DMS79 (cell line): ENCODE measurements around the gene GFPT1.
"Not testable (repeated sequence)": the region's sequence is repeated elsewhere in the genome, so short reads cannot be mapped to it uniquely, and the experiment has no call there.

Source experiments
- DNase-seq: peaks from one replicate; lab custom pipeline; 2025; lab: John Stamatoyannopoulos, UW

GFPT1 gene

DNA sequence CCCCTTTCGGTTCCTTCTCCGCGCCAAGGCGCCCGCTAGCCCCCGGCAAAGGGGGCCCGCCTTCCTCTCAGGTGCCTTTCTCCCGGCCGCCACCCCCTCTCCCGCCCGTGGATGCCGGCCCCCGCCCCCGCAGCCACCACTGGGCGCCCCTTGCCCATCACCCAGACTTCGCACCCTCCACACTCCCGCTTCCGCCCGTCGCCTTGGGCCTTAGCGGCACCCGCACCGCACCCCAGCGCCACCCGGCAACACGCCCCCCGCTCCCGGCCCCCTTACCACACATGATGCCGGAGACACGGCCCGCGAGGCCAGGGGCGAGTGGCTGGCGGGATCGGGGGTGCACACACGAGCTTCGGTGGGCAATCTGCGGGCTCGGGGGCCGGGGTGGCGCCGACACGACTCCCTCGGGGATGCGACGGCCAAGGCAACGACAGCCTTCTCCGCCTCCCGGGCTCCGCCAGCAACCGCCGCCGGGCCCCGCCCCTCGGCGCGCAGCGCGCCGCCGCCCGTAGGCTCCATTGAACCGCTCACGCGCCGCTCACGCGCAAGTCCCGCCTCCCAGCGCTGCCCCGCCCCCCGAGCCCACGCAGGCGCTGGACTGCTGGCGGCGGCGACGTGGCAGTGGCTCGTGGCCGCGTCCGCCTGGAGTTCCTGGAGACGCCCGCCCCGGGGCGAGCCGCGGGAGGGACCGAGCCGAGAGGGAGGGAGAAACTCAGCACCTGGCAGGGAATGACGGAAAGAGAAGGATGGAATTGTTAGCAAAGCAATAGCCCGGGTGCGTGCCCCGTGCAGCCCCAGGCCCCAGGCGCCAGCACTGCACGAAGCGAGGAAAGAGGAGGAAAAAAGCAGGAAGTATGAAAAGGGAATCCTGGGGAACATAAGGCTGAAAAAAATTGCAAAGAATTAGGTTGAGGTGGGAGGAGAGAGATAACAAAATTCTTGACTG, at the start of gene GFPT1:
Gene GFPT1 (minus strand): TSS at position 439 of the 946 bp plus-strand sequence. CDS start 156 bp downstream, at position 283.
- peak; percentile 79 for DNase-seq

DNA sequence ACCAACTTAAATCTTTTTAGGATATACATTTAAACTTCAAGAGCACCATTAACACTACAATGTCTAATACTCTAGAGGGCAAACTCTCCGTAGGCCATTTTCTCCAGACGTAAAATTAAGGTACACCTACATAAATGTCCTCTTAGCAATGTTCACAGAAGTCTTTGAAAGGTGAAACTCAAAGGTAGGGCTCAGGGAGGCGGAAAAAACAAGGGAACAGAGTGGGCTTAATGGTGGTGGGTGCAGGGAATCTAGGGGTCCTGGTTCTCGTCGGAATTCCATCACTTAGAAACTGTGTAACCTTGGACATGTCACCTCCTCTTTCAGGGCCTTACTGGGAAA, 49.5 kb upstream of the GFPT1 start:
- no peak for DNase-seq

DNA sequence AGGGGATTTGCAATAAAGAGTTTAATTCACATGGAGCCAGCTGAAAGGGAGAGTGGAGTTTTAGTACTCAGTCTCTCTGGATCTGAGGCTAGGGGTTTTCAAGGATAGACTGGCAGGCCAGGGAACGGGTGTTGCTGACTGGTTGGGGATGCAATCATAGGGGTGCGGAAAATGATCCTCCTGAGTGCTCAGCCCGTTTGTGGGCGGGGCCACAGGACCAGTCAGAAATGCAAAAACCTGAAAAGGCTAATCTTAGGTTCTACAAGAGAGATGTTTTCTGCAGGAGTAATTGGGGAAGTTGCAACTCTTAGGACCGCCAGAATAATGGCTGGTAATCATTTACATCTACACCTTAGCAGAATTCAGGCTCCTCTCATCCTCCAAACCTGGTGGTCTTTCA, 47.7 kb upstream of the GFPT1 start:
- no peak for DNase-seq

DNA sequence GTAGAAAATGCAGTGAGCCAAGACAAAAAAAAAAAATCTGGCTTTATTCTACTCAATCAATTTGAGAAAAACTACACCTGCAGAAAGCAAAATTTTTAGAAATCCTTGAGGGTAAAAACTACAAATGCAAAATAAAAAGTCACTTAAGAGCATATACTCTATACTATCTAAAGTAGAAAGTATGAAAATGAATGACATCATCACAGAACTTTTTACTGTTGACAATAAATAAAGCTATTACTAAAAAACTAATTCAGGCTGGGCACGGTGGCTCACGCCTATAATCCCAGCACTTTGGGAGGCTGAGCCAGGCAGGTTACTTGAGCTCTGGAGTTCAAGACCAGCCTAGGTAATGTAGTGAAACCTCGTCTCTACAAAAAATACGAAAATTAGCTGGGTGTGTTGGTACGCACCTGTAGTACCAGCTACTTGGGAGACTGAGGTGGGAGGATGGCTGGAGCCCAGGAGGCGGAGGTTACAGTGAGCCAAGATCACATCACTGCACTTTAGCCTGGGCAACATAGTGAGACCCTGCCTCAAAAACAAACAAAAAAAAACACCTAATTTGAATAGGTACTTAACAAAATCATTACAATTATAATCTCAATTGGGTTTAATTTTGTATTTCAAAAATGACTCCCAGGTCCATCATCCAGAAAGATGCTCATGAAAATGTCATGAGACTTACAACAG, 42.6 kb upstream of the GFPT1 start:
- no peak for DNase-seq

DNA sequence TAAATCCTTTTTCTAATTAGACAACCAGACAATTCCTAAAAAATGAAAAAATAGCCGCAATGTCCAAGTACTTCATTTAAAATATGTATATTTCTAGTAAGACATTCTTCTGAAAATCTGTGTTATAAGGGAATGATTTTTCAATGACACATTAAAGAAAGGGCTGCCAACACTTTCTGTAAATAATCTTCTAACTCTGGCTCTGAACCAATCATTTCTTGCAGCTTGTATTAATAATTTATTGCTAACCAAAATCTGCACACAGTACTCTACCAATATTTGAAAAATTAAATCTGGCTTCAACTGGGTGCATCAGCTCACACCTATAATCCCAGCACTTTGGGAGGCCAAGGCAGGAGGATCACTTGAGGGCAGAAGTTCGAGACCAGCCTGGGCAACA, 42.0 kb upstream of the GFPT1 start:
- DNase-seq, result no peak

DNA sequence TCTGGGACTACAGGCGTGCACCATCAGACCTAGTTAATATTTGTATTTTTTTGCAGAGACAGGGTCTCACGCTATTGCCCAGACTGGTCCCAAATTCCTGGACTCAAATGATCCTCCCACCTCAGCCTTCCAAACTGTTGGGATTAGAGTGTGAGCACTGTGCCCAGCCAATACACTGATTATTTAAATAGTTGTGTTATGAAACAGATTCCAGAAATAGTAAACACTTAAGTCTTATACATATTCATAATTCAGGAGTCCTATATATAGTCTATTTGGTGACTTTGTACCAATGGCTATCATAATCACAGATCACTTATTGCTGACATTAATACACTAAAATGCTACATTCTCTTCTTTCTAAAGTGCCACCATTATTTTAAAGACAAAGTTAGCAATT, 37.4 kb upstream of the GFPT1 start:
- DNase-seq, result no peak

DNA sequence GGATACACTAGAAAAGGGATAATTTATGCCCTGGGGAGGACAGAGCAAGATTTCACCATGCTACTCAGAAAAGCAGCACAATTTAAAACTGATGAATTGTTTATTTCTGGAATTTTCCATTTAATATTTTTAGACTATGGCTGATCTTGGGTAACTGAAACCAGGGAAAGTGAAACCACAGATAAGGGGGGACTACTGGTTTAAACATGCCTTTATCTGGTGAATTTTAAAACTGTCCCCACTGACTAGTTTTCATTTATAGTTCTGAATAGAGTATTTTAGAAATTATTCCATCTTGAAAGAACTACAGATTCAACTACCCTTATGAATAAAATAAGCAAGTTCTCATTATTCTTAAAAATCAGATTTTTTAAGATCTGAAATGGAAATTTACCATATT, 35.2 kb upstream of the GFPT1 start:
- no peak for DNase-seq

DNA sequence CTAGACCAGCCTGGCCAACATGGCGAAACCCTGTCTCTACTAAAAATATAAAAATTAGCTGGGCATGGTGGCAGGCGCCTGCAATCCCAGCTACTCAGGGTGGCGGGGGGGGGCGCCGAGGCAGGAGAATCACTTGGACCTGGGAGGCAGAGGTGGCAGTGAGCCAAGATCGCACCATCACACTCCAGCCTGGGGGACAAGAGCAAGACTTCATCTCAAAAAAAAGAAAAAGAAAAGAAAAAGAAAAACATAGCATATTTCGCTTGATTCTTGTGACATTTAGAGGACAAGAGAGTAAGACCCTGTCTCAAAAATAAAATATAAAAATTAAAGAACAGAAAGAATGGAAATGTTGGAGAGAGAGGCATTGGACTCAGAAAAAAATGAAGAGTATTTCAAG, 32.1 kb upstream of the GFPT1 start:
- DNase-seq, result not testable (repeated sequence)

DNA sequence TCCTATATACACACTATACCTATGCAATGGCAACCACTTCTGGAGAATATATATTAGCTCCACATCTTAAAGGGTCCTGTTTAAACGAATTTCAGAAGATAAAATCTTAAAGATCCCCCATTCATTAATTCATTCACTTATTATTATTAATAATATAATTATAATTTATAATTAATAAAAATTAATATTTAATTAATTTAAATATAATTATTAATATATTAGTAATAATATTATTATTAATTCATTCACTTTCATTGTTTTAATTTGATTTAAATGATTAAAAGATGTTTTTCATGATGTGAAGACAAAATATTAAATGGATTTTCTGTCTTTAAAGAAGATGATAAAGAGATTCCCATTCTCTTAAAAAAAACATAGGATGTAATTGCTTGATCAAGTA, 29.1 kb upstream of the GFPT1 start:
- no peak for DNase-seq

DNA sequence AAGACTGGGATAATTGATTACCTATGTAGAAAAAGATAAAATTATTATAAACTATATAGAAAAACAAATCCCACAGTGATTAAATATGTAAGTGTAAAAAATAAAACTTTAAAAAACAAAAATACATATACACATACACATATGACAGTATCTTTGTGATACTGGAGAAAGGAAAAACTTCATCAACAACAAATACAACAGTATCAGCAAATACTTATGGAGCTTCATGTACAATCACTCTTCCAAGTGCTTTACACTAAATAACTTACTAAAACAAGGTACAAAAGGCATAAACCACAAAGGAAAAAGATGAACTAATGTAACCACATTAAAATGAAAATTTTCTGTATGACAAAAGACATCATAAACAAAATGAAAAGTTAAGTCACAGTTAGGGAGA, 24.1 kb upstream of the GFPT1 start:
- no peak for DNase-seq

DNA sequence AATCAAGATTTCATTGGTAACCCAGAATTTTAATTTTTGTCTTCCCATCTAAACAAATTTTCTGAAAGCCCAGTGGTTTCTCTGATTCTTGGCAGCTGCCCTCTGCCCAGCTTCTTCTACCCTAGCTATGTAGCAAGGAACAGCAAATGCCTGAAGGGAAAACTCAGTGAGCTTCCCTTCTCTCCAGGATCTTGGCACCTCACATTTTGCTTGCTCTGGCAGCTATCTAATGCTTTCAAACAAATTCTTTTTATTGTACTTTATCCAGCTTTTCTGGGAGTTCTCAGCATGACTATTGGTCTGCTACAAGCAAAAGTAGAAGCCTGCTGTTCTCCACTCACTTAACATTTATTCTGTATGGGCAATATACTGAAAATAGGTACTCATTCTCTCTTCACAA, 18.3 kb upstream of the GFPT1 start:
- DNase-seq, result no peak

DNA sequence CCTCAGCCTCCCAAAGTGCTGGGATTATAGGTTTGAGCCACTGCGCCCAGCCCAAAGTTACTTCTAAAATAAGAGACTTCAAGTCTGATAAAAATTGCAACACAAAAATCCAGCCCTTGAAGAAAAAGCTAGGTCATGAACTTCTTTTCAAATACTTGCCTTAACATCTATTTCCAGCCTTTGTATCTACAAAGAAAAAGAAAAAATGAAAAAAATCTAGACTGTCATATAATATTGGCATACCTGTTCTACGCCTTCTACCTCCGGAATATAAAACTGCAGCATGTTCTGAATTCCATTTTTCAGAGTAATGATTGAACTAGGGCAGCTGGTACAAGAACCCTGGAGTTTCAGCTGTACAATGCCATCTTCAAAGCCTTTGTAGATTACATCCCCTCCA, 13.1 kb upstream of the GFPT1 start:
- DNase-seq, result no peak

DNA sequence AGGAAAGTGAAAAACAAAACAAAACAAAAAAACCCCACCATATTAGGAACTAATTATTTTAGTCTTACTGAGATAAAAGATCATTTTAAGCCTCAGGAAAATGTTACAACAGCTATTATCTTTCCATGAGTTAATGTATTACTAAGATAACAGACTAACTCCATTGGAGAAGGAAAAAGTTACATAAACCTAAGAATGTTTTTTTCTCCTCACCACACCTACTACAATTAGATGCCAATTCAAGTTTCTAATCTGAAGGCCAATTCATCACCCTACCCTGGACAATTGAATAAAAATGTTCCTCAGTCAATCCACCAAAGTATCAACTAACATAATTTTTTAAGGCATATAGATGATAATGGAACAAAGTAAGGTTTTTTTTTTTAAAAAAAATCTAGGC, 10.2 kb upstream of the GFPT1 start:
- DNase-seq, result no peak

DNA sequence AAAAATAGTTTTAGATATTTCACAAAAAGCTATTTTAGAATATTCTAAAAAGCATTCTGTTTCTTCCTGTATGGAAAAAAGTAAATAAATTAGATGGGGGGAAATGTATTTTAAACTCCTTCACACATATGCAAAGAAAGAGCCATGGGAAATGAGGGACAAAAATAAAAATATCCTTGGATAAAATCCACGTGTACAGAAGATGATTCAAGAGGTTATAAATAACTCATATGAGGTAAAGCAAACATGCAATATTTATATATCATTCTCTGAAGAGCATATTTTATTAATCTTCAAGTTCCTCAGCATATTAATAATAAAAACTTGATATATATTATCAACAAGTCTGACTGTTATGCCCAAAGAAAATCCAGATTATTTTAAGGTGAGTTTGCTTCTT, 8.8 kb upstream of the GFPT1 start:
- no peak for DNase-seq

DNA sequence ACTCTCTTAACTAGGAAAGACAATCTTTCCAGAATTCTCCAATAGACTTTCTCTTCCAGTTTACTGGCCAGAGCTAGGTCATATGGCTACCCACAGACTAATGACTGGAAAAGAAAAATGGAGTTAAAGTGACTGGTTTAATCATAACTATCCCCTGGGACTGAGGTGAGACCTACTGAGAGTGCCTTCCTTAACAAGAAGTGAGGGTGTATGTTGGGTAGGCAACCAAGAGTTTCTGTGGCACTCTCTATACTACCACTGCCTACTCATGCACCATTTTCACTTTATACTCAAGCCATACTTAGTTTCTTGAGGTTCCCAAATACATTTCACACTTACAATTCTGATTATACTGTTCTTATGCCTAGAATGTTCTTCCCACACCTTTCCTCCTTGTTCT, 6.9 kb upstream of the GFPT1 start:
- DNase-seq, result no peak

DNA sequence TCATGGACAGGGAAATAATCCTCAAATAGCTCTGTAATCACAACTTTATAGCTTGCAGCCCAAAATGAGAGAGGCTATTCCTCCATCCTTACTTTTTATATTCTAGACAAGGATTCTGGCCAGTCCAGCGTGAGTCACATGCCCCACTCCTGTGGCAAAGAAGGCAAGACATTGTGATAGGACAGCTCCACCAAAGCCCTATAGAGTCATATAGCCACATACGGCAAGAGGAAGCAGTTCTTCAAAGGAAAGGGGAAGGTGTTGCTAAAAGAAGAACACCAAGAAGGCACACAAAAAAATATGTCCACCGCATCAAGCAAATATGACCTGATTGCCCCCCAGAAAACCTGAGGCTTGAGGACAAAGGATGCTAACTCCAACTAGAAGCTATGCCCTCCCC, 3.4 kb upstream of the GFPT1 start:
- no peak for DNase-seq

DNA sequence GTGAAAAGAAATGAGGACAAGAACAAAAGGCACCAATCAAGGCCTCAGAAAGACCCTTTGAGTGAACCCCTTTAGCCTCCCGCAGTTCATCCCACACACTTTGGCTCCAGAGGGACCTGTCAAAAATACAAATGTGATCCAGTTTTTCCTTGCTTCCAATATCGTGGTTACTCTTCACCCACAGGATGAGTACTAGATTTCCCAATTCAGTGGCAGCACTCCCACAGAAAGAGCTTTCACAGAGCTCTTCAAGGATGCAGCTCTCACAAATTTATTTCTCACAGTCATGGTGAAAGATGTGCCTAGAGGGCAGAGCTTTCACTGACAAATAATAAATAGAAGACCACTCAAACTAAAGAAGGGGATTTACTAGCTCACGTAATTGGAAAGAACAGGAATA, 3.0 kb upstream of the GFPT1 start:
- DNase-seq, result no peak

DNA sequence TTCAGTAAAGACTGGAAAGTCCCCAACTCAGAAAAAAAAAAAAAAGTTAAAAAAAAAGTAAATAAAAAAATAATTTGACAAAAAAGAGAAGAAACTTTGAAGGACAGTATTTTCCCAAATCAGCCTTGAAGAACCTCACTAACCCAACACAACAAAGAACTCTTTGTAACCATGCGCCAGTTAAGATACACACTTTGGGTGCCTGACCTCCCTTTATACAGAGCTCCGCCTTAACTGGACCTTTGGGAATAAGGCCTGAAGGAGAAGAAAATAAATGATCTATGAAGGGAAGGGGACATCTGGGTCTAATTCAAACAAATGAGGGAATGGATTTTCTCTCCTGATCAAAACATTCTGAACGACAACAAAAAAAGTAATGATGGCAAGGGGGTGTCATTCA, 2.2 kb upstream of the GFPT1 start:
- no peak for DNase-seq

DNA sequence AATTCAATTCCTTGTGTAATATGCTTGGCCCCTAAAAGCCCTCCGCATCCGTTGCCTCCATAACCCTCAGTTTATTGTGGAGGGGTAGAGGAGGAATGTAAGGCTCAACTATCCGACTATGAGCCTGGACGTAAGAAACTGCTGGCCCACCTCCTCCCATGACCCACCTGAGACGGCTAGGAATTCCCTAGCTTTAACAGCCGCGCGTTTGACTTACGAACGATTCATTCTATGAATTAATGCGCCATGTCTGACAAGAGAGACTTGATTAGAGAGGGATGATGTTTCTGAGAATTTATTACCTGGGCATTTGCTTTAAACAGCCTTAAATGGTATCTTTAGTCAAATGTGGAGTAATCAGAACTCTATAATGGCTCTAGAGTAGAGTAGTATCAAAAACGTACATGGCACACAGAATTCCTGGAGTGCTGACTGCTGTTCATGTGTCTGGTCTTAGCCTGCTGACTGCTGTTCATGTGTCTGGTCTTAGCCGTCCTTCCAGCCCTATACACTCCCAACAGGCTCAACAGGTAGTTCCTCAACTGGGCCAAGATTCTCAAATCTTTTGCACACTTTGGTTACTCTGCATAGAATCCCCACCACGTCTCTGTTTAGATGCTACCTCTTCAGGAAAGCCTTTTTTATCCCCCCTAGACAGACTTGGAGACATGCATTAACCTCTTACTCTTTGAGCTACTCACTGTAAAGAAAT, 899 bp upstream of the GFPT1 start:
- no peak for DNase-seq

DNA sequence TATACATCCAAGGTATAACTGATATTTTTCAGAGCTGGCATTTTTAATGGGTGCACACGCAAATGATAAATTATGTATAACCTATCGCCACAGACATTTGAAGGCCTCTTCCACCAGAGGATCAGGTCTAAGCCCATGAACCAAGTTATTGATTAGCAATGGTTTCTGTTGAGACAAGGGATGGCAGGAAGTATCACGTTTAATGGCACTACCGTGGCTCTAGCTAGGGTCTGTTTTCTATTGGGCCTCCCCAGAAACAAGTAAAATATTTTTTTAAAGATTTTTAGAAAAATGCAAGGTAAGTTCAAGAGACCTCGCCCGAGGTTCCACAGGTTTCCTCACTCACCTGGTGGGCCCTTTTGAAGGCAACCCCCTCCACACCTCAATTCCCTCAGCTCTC, 667 bp downstream of the GFPT1 start:
- DNase-seq, result no peak

DNA sequence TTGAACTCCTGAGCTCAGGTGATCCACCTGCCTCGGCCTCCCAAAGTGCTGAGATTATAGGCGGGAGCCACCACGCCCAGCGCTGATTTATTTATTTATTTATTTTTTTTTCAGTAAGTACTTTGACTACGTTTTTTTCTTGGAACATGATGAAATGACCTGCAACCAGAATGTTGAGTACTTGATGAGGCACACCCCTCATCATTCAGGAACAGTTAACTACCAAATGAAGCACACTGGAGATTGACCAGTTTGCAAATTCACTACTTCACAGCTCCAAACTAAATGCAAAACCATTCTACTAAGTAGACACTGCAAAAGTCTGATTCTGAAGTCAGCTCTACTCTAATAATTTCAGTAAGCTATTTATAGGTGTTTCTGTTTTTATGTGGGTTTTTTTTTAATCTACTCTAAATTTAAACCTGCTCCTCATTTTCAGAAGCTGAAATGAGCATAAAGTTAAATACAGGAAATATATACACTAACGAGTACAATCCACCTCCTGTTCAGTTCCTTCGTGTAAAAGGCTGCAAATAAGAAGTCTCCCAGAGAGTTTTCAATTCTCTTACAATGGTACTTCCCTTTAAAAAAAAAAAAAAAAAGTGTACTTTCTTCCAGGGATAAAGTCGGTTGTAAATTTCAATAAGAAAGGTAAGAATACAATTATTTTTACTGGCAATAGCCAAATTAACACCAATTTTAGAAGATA, 1.4 kb downstream of the GFPT1 start:
- DNase-seq, result no peak

DNA sequence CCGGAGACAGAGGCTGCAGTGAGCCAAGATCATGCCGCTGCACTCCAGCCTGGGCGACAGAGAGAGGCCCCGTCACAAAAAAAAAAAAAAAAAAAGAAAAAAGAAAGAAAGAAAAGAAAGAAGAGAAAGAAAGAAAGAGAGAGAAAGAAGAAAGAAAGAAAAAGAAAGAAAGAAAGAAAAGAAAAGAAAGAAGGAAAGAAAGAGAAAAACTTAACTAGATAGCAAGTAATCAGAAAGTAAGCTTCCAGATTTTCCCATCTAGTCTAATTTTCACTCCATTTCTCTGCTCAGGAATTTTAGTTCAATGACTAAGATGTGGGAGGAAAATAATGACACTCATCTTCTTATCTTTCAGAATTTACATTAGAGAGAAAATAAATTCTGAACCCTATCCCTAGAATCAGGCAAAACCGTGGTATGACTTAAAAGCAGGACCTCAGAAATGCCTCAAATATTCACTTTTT, 2.4 kb downstream of the GFPT1 start:
- DNase-seq, result no peak
